Fibroblast of lung (primary cell): Measurements from ENCODE around the gene WDR62. TPM values are rescaled to one million over a fixed set of nuclear protein-coding genes. Genes with fewer than 3 reads are reported as not detected.
A peak's percentile ranks its signal among the peaks of the same experiment; 100 is the strongest.

ENCODE experiments used
- DNase-seq, 2 donors: peaks; one replicate each; pipeline versions ENCODE4 v3.0.0 to v3.0.0-alpha.2; 2010; ENCODE audit warnings: low read depth in 2 of 2
- H2AFZ ChIP-seq: 2 replicates; pipeline ENCODE4 v1.5.1; 2012; ENCODE audit warnings: low read length, control low read depth, inconsistent platforms
- H3K27ac ChIP-seq: 2 replicates; pipeline ENCODE4 v1.5.1; 2011; ENCODE audit warnings: low read length, control low read depth; ENCODE audit not compliant: insufficient read depth
- H3K27me3 ChIP-seq: 2 replicates; pipeline ENCODE4 v1.5.1; 2011; ENCODE audit warnings: mild to moderate bottlenecking, low read length; ENCODE audit not compliant: control insufficient read depth, insufficient read depth
- H3K36me3 ChIP-seq: 2 replicates; pipeline ENCODE4 v1.5.1; 2011; ENCODE audit warnings: low read length; ENCODE audit not compliant: control insufficient read depth, insufficient read depth
- H3K4me1 ChIP-seq: 2 replicates; pipeline ENCODE4 v1.5.1; 2011; ENCODE audit warnings: low read length; ENCODE audit not compliant: control insufficient read depth, insufficient read depth; ENCODE audit errors: extremely low read depth
- H3K4me2 ChIP-seq: 2 replicates; pipeline ENCODE4 v1.5.1; 2011; ENCODE audit warnings: low read length, control low read depth; ENCODE audit not compliant: insufficient read depth; ENCODE audit errors: extremely low read depth
- H3K4me3 ChIP-seq, 4 experiments: fragments of 200-600 bp in 1 of 4; sonication (generic) in 1 of 4; replicated peaks in 1 of 4; 2 replicates each; pipeline ENCODE4 v1.5.1; 2011 to 2016; ENCODE audit warnings: low read length in 4 of 4, low read depth in 3 of 4, mild to moderate bottlenecking in 3 of 4, control low read depth in 2 of 4, inconsistent platforms in 1 of 4, mixed read lengths in 1 of 4; ENCODE audit not compliant: insufficient read depth in 1 of 4; ENCODE audit errors: control extremely low read depth in 1 of 4
- H3K79me2 ChIP-seq: 2 replicates; pipeline ENCODE4 v1.5.1; 2012; ENCODE audit warnings: mild to moderate bottlenecking, low read length, inconsistent platforms; ENCODE audit not compliant: control insufficient read depth, insufficient read depth
- H3K9ac ChIP-seq: 2 replicates; pipeline ENCODE4 v1.5.1; 2011; ENCODE audit warnings: mild to moderate bottlenecking, low read length, control low read depth; ENCODE audit not compliant: insufficient read depth
- H3K9me3 ChIP-seq: 2 replicates; pipeline ENCODE4 v1.5.1; 2012; ENCODE audit warnings: low read depth, low read length; ENCODE audit not compliant: control insufficient read depth, insufficient read depth
- H4K20me1 ChIP-seq: 2 replicates; pipeline ENCODE4 v1.5.1; 2011; ENCODE audit warnings: low read length; ENCODE audit not compliant: control insufficient read depth, insufficient read depth; ENCODE audit errors: extremely low read depth
- EZH2 ChIP-seq: IDR thresholded peaks from 2 replicates; pipeline ENCODE4 v1.5.1; 2012; ENCODE audit warnings: low read length, control low read depth, mild to moderate bottlenecking; ENCODE audit errors: missing control alignments
- polyA plus RNA-seq, 2 donors: library from polyadenylated mRNA; depleted of rRNA in 1 of 2; stranded (reverse) in 1 of 2; unstranded in 1 of 2; fragments of >200 nt; gene quantifications; 2 replicates each; pipeline ENCODE4 v1.2.1, GENCODE V29; 2011 to 2012; ENCODE audit warnings: missing spikeins in 1 of 2
- total RNA-seq: library from RNA; depleted of rRNA; stranded (reverse); fragments of >200 nt; gene quantifications from 2 replicates; pipeline ENCODE4 v1.2.1, GENCODE V29; 2014
- TF ChIP-seq, protein P1 (sequence below), 2 donors: IDR thresholded peaks in 1 of 2; conservative IDR thresholded peaks in 1 of 2; 1 replicate in 1 of 2; 2 replicates in 1 of 2; pipeline ENCODE4 v1.5.1; 2011 to 2012; ENCODE audit warnings: low read length in 2 of 2, control low read depth in 1 of 2, inconsistent platforms in 1 of 2, low read depth in 1 of 2, mild to moderate bottlenecking in 1 of 2

Gene WDR62
- total and polyA plus RNA-seq, 2 donors (not counting 1 experiment from before 2014, with no cell fraction given) = 1.1 to 2.8 TPM

DNA sequence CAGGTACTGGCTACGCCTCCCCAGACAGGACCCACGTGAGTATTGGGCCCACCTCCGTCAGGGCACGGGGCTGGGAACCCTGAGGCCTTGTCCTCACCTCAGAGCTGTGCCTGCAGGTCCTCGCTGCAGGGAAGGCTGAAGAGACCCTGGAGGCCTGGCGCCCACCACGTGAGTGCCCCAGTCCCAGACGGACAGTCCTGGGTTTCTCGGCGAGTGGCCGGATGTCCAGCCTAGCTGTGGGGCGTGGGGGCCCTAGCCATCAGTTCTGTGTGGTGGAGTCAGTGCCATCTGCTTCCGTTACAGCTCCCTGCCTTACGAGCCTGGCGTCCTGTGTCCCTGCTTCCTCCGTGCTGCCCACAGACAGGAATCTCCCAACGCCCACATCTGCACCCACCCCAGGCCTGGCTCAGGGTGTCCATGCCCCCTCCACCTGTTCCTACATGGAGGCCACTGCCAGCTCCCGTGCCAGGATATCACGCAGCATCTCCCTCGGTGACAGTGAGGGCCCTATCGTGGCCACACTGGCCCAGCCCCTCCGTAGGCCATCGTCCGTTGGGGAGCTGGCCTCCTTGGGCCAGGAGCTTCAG, 48.4 kb downstream of the WDR62 start:
- Histone ChIP-seq H2AFZ (no peak overlapping the region), H3K4me1 (no peaks in the 10 kb centered on the region), H3K4me3 (no peak overlapping the region), H3K4me2 (no peak overlapping the region), H3K27me3 (no peaks in the 10 kb centered on the region), H3K27ac (no peak overlapping the region), H4K20me1 (no peaks in the 10 kb centered on the region), H3K79me2 (no peaks in the 10 kb centered on the region), H3K9ac (no peak overlapping the region), H3K9me3 (no peaks in the 10 kb centered on the region), H3K36me3 (peaks cover 20% of the 10 kb centered on the region)
- DNase-seq = no peak
- no peak for TF ChIP-seq EZH2
- TF ChIP-seq, protein P1, sequence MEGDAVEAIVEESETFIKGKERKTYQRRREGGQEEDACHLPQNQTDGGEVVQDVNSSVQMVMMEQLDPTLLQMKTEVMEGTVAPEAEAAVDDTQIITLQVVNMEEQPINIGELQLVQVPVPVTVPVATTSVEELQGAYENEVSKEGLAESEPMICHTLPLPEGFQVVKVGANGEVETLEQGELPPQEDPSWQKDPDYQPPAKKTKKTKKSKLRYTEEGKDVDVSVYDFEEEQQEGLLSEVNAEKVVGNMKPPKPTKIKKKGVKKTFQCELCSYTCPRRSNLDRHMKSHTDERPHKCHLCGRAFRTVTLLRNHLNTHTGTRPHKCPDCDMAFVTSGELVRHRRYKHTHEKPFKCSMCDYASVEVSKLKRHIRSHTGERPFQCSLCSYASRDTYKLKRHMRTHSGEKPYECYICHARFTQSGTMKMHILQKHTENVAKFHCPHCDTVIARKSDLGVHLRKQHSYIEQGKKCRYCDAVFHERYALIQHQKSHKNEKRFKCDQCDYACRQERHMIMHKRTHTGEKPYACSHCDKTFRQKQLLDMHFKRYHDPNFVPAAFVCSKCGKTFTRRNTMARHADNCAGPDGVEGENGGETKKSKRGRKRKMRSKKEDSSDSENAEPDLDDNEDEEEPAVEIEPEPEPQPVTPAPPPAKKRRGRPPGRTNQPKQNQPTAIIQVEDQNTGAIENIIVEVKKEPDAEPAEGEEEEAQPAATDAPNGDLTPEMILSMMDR (conservative IDR thresholded peaks at IDR 0.05 in 1 of 2, IDR thresholded peaks at IDR 0.05 in 1 of 2; ENCODE audit: low read depth in 1 of 2, low read length in 2 of 2) = no peak

DNA sequence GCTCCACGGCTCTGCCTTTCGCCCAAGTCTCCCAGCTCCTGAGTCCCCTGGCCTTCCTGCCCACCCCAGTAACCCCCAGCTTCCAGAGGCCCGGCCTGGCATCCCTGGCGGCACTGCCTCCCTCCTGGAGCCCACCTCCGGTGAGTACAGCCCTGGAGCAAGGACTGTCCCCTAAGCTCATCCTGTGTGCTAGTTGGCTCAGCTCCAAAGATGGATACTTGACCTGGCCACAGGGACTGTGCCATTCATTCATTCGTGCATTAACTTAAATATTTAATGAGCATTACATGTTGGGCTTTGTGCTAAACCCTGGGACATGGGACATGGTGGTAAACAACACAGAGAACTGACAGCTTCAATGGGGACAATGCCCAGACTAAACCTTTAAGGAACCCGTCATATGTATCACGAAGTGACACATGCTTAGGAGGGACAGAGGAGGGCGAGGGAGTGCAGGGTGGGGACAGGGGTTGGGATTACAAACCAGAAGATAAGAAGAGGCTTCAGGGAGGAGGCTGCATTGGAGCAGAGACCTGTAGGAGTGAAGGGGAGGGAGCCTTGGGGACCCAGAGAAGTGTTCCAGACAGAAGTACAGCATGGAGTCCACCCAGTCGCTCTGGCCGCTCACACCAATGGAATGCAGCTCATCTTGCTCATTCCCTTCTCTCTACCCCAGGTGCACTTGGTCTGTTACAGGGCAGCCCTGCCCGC, 49.3 kb downstream of the WDR62 start:
- H3K9ac ChIP-seq = no peak overlapping the region
- H3K4me3 ChIP-seq = no peak overlapping the region
- H3K4me2 ChIP-seq = no peak overlapping the region
- no peak overlapping the region for H2AFZ ChIP-seq
- no peaks in the 10 kb centered on the region for H3K9me3 ChIP-seq
- H3K79me2 ChIP-seq = no peaks in the 10 kb centered on the region
- no peaks in the 10 kb centered on the region for H4K20me1 ChIP-seq
- H3K27ac ChIP-seq = no peak overlapping the region
- peak in 1 of 2 donors; percentile 25 for DNase-seq
- no peaks in the 10 kb centered on the region for H3K27me3 ChIP-seq
- H3K4me1 ChIP-seq = no peaks in the 10 kb centered on the region
- TF ChIP-seq, protein P1 (conservative IDR thresholded peaks at IDR 0.05 in 1 of 2, IDR thresholded peaks at IDR 0.05 in 1 of 2; ENCODE audit: low read depth in 1 of 2, low read length in 2 of 2) = no peak
- TF ChIP-seq EZH2 = no peak
- peaks cover 20% of the 10 kb centered on the region for H3K36me3 ChIP-seq

DNA sequence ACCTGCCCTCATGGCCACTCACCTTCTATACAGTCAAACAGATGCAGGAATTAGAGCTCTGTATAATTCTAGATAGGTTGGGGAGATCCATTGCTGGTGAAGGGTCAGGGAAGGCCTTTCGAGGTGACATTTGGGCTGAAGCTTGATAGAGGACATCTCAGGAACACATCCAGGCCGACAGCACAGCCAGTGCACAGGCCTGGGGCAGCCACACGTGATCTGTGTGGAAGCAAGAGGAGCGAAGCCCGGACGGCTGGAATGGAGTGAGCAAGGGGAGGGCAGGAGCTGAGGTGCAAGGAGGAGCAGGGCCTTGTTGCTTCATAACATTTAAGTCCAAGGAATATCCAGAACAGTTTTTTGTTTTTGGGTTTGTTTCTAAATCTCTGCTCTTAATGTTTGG, 51.7 kb downstream of the WDR62 start:
- H3K36me3 ChIP-seq = peaks cover 12% of the 10 kb centered on the region
- H3K9me3 ChIP-seq = no peaks in the 10 kb centered on the region
- TF ChIP-seq, protein P1 (conservative IDR thresholded peaks at IDR 0.05 in 1 of 2, IDR thresholded peaks at IDR 0.05 in 1 of 2; ENCODE audit: low read depth in 1 of 2, low read length in 2 of 2) = no peak
- no peak for TF ChIP-seq EZH2
- no peak for DNase-seq
- no peak overlapping the region for H3K4me3 ChIP-seq
- no peak overlapping the region for H3K27ac ChIP-seq
- H3K4me1 ChIP-seq = no peaks in the 10 kb centered on the region
- H4K20me1 ChIP-seq = no peaks in the 10 kb centered on the region
- H3K79me2 ChIP-seq = no peaks in the 10 kb centered on the region
- H3K4me2 ChIP-seq = no peak overlapping the region
- H2AFZ ChIP-seq = no peak overlapping the region
- no peak overlapping the region for H3K9ac ChIP-seq
- no peaks in the 10 kb centered on the region for H3K27me3 ChIP-seq
